HTERT RPE-1 (cell line): ENCODE data around the gene KLHL42.
"Not testable (repeated sequence)": the region's sequence is repeated elsewhere in the genome, so short reads cannot be mapped to it uniquely, and the experiment has no call there.

Experiments
- in situ Hi-C: fragments of 300-500 bp; cut with MboI; formaldehyde crosslinking; loops from 4 replicates; pipeline ENCODE4 v1.14.3; 2020; ENCODE audit warnings: low sequenced_read_pairs

Gene KLHL42

DNA sequence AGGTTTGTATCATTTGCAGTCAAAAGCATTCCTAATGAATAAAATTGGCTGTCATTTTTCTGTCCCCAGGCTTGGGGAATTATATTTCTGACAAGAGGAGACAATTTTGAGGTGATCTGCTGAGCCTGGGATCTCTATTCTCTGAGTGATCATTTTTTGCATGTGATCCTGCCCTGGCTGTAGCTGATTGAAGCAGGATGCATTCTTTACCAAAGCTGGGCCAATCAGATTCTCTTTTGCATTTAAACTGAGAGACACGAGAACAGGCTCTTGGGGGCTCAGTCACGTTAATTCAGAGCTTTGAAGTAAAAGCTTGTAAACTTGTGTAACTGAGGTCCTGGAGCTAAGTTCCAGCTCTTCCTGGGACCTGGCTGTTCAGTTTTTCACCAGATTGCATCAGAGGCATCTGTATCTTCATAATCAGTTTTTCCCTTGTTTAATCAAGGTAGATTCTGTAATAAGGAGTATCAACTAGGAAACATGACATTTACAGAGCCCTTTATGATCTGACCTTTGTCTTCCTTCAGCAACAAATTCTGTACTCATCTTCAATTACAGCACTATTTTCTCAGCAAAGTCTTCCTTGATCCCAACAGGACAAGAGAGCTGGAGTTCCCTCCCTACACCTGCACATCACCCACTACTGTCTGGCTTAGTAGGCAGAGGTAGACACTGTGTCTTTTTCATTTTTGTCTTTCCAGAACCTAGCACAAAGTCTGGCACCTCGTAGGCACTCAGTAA lies 35.0 kb downstream of the KLHL42 start:
- in situ Hi-C loops: no loop called here

DNA sequence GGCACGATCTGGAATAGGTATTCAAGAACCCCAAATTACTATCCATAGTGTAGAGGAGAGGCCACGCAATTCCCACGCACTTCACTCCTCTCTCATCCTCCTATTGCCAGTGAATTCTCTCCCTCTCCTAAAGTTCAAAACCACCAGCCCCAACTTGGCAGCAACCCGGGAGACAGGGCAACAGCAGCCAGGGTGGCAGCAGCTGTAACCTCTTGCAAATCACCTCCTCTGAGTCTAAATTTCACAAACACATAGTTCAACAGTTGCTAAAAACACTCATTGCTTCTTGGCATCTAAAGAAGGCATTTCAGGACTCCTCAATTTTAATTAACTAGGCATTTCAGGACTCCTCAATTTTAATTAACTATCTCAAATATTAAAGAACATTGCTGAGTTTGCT lies 37.7 kb downstream of the KLHL42 start:
- in situ Hi-C loops: no loop called here

DNA sequence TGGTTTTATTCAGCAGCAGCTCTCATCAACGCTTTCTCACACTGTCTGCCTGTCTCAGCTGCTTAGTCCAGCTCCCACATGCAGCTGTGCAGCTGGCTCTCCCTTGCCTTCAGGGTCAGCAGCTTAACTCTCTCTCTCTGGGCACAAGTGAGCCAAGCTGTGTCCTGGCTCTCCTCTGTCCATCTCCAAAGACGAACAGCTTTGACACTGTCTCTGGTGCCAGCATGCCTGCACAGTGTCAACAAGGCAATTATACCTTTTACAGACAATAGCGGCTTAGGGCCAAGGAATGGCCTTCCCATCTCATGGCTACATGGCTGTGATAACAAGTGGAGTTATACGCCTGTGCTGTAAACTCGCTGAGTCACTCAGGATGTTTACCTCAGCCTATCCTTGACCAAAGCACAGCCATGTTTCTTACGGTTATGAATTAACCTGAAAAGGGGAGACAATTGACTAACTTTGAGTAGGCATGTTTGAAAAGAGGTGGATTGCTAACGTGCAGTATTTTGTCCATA lies 38.4 kb downstream of the KLHL42 start:
- in situ Hi-C loops: no loop called here

GRCh38 chr12:27820564-27820963 lies 40.5 kb downstream of the KLHL42 start:
- in situ Hi-C loops: no loop called here

DNA sequence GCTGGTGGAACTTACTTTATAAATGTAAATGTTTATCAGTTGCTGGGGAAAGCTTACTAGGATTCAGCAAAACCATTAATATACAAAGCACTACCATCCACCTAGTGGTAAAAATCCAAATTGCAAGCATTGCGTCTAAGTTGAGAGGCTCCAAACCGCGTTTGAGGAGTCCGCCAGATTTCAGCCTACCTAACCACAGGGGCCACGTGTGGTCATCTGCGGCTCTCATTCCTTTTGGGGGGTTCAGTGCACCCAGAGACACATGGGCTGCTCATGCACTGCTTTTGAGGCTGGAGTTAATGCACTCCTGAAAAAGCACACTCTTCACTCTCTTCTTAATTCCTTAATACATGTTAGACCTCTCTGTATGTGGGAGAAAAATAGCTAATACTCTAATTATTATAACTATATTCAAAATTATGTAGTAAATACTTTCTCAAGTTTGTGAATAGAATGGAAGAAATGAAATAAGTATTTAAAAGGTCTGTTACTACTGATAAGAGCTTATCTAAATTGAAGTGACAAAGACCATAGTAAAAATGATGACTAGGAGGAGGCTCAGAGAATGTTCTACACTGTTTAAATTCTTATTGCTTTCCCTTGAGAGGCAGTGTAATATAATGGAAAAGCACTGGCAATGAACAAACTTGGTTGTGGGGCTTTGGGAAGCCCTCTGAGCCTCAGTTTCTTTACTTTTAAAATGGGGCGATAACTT lies 41.4 kb downstream of the KLHL42 start:
- in situ Hi-C loops: no loop called here

DNA sequence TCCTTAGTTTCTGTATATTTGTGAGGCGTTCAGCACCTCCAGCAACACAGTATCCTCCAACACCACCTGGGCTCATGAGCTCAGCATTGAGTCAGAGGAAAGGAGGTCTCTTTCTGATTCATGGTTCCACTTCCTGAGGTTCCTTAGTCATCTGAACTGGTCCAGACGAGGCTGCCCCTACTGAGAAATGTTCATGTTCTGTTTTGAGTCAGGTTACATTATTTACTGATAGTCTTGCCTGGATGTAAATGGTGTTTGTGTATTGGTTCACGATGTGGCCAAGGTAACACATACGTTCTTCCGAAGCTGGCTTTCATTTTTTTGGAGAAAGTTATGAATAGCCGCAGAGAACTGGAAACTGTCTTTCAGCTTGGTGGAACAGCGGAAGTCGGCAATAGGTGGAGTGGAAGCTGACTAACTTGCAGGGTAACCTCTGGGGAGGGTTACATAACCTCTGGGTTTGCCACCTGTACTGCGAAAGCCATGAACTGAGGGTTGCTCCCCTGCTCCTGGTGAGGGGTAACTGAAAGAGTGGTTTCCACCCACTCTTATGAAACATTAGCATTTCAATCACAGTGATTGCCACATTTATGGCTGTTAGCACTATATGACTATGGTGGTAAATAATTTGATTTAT lies 42.2 kb downstream of the KLHL42 start:
- in situ Hi-C loops: no loop called here

- in situ Hi-C loops: no loop called here
Observed at GRCh38 chr12:27823038-27823437, 43.0 kb downstream of the KLHL42 start.

- in situ Hi-C loops: no loop called here
Observed at GRCh38 chr12:27824126-27824842, 44.3 kb downstream of the KLHL42 start.

DNA sequence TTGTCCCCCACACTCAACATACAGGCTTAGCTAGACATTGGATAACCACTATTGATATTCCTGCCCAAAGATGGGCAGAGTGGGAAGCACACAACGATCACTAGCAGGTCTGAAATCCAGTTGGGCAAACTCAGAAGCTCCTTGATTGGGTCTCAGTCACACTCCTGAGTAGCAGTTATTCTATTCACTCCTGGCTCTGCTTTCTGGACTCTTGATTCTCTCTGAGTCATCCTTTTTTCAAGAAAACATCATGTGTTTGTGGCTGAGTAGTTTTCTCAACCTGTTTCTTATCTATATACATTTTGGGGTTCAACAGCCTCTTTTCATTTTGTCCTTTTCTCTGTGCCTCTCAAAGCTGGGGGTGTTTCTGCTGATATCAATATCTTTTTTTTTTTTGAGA lies 46.0 kb downstream of the KLHL42 start:
- in situ Hi-C loops: no loop called here

DNA sequence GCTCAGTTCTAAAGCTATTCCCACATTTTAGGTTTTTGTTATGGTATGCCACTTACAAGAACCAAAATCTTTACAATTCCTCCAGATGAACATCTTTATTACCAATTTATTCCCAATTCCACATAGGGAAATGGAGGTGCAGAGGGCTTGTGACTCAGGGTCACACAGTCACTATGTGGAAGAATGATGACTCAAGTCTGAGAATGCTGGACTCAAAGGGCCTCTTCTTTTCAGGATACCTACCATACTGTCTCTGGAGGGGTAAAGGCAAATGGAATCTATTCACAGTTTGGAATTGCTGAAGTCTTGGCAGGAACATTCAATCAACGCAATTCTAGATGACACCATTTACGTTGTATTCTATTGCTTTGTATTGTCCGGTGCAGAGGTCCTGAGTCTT lies 48.2 kb downstream of the KLHL42 start:
- in situ Hi-C loops: no loop called here

GRCh38 chr12:27838543-27839185 lies 58.6 kb downstream of the KLHL42 start:
- in situ Hi-C loops: no loop called here

DNA sequence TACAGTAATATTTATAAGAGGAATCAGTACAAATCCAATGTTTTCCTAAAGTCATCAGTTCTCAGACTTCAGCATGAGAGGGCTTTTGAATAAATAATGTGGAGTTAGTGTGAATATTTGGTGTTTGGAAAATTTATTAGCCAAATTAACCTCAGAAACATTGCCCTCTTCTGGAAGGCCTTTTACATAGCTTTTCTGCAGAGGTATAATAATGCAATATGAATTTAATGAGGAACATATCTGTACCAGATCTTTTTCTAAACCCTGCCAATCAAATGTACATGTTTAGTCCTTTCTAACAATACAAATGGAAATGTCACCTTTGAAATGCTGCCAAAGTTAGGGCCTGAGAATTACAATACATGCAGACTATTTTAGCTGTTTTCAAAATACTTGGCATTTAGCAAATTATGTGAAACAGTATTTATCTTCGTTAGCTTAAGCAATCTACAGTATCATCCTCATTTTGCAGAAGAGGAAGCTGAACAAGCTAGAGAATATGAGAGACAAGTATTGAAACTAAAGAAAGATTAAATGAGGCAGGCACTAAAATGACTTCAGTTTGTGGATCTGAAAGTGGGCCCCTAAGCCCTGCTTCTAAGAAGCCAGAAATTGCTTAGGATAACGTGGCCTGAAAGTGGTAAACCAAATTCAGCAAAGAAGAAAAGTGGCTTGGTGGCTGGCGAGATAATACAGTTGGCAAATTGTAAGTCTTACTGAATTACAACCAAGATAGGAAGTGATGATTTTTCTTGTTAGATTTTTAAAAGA lies 60.4 kb downstream of the KLHL42 start:
- in situ Hi-C loops: no loop called here

DNA sequence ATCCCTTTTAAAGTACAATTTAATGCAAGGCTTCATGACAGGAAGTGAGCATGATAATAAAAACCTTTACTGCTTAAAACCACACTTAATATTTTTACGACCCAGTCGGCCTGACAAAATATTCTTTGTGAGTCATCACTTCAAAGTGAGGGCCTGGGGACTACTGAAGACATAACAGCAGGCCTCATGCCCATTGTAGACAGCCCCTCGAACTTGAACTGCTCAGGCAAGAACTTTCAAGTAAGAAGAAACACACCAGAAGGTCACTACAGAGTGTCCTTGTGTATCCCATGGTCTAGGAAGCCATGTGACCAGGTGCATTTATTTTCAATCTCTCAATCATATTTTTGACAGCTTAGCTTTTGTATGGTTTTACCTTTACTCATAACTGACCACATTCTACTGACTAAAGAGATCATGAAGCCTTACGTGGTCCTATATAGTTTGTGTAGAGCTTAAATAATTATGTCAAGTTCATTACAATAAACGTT lies 61.4 kb downstream of the KLHL42 start:
- in situ Hi-C loops: no loop called here

GRCh38 chr12:27843714-27844245 lies 63.7 kb downstream of the KLHL42 start:
- in situ Hi-C loops: no loop called here

GRCh38 chr12:27844366-27845090 lies 64.5 kb downstream of the KLHL42 start:
- in situ Hi-C loops: no loop called here

GRCh38 chr12:27845187-27845586 lies 65.2 kb downstream of the KLHL42 start:
- in situ Hi-C loops: no loop called here

DNA sequence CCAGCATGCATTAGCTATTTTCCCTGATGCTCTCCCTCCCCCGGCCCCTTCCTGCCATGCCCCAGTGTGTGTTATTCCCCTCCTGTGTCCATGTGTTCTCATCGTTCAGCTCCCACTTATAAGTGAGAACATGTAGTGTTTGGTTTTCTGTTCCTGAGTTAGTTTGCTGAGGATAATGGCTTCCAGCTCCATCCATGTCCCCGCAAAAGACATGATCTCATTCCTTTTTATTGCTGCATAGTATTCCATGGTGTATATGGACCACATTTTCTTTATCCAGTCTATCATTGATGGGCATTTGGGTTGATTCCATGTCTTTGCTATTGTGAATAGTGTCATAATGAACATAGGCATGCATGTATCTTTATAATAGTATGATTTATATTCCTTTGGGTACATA lies 65.7 kb downstream of the KLHL42 start:
- in situ Hi-C loops: not testable (repeated sequence)

DNA sequence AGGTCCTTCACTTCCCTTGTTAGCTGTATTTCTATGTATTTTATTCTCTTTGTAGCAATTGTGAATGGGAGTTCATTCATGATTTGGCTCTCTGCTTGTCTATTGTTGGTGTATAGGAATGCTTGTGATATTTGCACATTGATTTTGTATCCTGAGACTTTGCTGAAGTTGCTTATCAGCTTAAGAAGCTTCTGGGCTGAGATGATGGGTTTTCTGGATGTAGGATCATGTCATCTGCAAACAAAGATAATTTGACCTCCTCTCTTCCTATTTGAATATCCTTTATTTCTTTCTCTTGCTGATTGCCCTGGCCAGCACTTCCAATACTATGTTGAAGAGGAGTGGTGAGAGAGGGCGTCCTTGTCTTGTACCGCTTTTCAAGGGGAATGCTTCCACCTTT lies 67.3 kb downstream of the KLHL42 start:
- in situ Hi-C loops: not testable (repeated sequence)

DNA sequence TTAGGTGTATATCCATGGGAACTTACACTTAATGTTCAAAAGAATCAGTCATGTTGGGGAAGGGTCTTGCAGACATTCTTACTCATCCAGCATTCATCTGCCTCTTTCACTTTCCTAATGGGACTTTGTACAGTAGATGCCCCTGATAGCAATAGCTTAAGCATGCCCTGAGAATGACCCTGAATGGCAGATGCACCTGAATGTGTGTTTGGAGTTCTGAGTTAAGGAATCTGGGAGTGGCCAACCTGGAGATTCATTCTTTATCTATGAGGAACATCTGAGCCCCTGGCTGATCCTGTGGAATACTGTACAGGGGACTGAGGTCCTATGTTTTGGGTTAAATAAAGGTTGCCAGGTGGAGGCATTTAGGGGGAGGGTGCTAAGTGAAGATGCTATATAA lies 71.3 kb downstream of the KLHL42 start:
- in situ Hi-C loops: no loop called here
